K562 (cell line): ENCODE data around the gene CRADD. TPM values are rescaled to one million over a fixed set of nuclear protein-coding genes. Genes with fewer than 3 reads are reported as not detected.

Experiments
- ATAC-seq: fragments of 200-7000 bp; cut with Tn5 transposase; 3 replicates; pipeline ENCODE4 v1.9.1; 2020; ENCODE audit warnings: moderate library complexity
- BruUV-seq: library from RNA; stranded (reverse); fragments of 400-500 nt; replicated peaks from 2 replicates; lab custom pipeline; 2021; lab: Mats Ljungman, UMichigan
- CTCF ChIA-PET: fragments of 300-600 bp; formaldehyde crosslinking; extraction: SDS; loops from one replicate; lab custom pipeline; 2021; ENCODE audit warnings: low intra/inter-chr PET ratio; lab: Yijun Ruan, JAX
- POLR2A ChIA-PET: fragments of 300-600, 350-650 bp; sonication (Branson Sonifier 250); formaldehyde crosslinking; extraction: SDS; loops from one replicate; lab custom pipeline; 2021; ENCODE audit warnings: antibody characterized with exemption, inconsistent platforms; lab: Yijun Ruan, JAX
- DNase-seq, 4 experiments: peaks; one replicate each; pipeline versions ENCODE4 v3.0.0 to v3.0.0-alpha.2; 2011 to 2018; ENCODE audit warnings: low spot score in 3 of 4, mixed read lengths in 3 of 4; ENCODE audit errors: extremely low read depth in 1 of 4
- FAIRE-seq: peaks from 2 replicates; lab custom pipeline; 2011; peaks lifted over from hg19 to GRCh38; lab: Jason Lieb, UNC
- H2AFZ ChIP-seq: 2 replicates; pipeline ENCODE4 v1.6.0; 2011; ENCODE audit warnings: low read depth, low read length, control low read depth, inconsistent platforms
- H3K27ac ChIP-seq: fragments of 200-600 bp; 3 replicates; pipeline ENCODE4 v1.8.0; 2011; ENCODE audit warnings: low read depth, mild to moderate bottlenecking, control low read depth, inconsistent platforms, low read length, moderate library complexity, mixed read lengths; ENCODE audit errors: extremely low read depth
- H3K27me3 ChIP-seq, 2 experiments: fragments of 300-600 bp in 1 of 2; 2 replicates in 1 of 2; 3 replicates in 1 of 2; pipeline versions ENCODE4 v1.6.0 to v1.8.0; 2011; ENCODE audit warnings: inconsistent platforms in 2 of 2, low read length in 2 of 2, mild to moderate bottlenecking in 1 of 2, mixed read lengths in 1 of 2, moderate library complexity in 1 of 2; ENCODE audit not compliant: control insufficient read depth in 2 of 2, insufficient read depth in 2 of 2
- H3K36me3 ChIP-seq: fragments of 300-600 bp; 3 replicates; pipeline ENCODE4 v1.8.0; 2011; ENCODE audit warnings: mild to moderate bottlenecking, low read length, inconsistent platforms; ENCODE audit not compliant: control insufficient read depth, insufficient read depth
- H3K4me1 ChIP-seq, 2 experiments: fragments of 200-600 bp in 1 of 2; replicated peaks in 1 of 2; 2 replicates in 1 of 2; 3 replicates in 1 of 2; pipeline versions ENCODE4 v1.5.1 to v1.8.0; 2011; ENCODE audit warnings: inconsistent platforms in 2 of 2, low read length in 2 of 2, mild to moderate bottlenecking in 1 of 2, mixed read lengths in 1 of 2, moderate library complexity in 1 of 2; ENCODE audit not compliant: control insufficient read depth in 2 of 2, insufficient read depth in 2 of 2
- H3K4me2 ChIP-seq: 2 replicates; pipeline ENCODE4 v1.6.1; 2011; ENCODE audit warnings: low read length, control low read depth, inconsistent platforms, mixed read lengths; ENCODE audit not compliant: insufficient read depth
- H3K4me3 ChIP-seq: fragments of 200-600 bp; sonication (generic), shearing (Covaris generic); 2 replicates; pipeline ENCODE4 v1.5.1; 2016; ENCODE audit warnings: control low read depth, inconsistent platforms
- H3K79me2 ChIP-seq: fragments of 200-600 bp; 3 replicates; pipeline ENCODE4 v1.8.0; 2011; ENCODE audit warnings: low read length, inconsistent platforms; ENCODE audit not compliant: control insufficient read depth, insufficient read depth
- H3K9ac ChIP-seq, 2 experiments: 2 replicates each; pipeline versions ENCODE4 v1.6.0 to v1.6.1; 2011; ENCODE audit warnings: low read depth in 2 of 2, low read length in 2 of 2, control low read depth in 1 of 2, inconsistent platforms in 1 of 2, mild to moderate bottlenecking in 1 of 2, mixed read lengths in 1 of 2; ENCODE audit not compliant: insufficient read depth in 1 of 2
- H3K9me1 ChIP-seq: one replicate; pipeline ENCODE4 v1.6.0; 2011; ENCODE audit warnings: inconsistent platforms, mild to moderate bottlenecking, low read length, moderate library complexity; ENCODE audit not compliant: control insufficient read depth, insufficient read depth
- H3K9me3 ChIP-seq: replicated peaks from 2 replicates; pipeline ENCODE4 v1.5.1; 2011; ENCODE audit warnings: low read depth, low read length, inconsistent platforms; ENCODE audit not compliant: control insufficient read depth, insufficient read depth
- H4K20me1 ChIP-seq: replicated peaks from 2 replicates; pipeline ENCODE4 v1.6.1; 2011; ENCODE audit warnings: low read length, inconsistent platforms, mixed read lengths; ENCODE audit not compliant: control insufficient read depth, insufficient read depth
- MCM5 ChIP-seq: fragments of 450-650 bp; IDR thresholded peaks from 2 replicates; pipeline ENCODE4 v1.6.1; 2016; ENCODE audit warnings: low read depth
- ZFP36 ChIP-seq: fragments of 150-350 bp; IDR thresholded peaks from 2 replicates; pipeline ENCODE4 v1.6.1; 2018; ENCODE audit warnings: low read length, low read depth; ENCODE audit not compliant: partially characterized antibody
- ZNF197 ChIP-seq: fragments of 200-800 bp; sonication (Bioruptor generic); IDR thresholded peaks from 2 replicates; pipeline ENCODE4 v1.6.1; 2016; ENCODE audit warnings: low read depth, missing genetic modification characterization, missing compliant biosample characterization
- WGBS: fragments of 100-300 bp; shearing (Covaris generic); methylation state at CpG from one replicate; pipeline ENCODE4 v1.1.6; 2016; ENCODE audit warnings: low coverage, mixed read lengths; ENCODE audit not compliant: insufficient coverage; ENCODE audit errors: missing lambda C conversion rate; 5-methylcytosine and 5-hydroxymethylcytosine counted together
- in situ Hi-C: fragments of 300-500 bp; cut with MboI; formaldehyde crosslinking; loops from 4 replicates; pipeline ENCODE4 v1.15.0; 2018; ENCODE audit warnings: inconsistent platforms, mixed read lengths
- intact Hi-C: fragments of 100-400 bp; cut with micrococcal nuclease; formaldehyde crosslinking; loops from 2 replicates; pipeline ENCODE4 v1.14.2; 2022
- polyA plus RNA-seq, 8 experiments: library from polyadenylated mRNA; depleted of rRNA in 4 of 8; stranded (reverse) in 5 of 8; unstranded in 3 of 8; fragments of >200 nt; fragmentation: Nextera tagmentation in 2 of 8; fragmentation: Illumina TruSeq in 1 of 8; extraction: Ambion mirVana in 2 of 8; extraction: Trizol in 1 of 8; gene quantifications; 2 replicates each; pipeline versions ENCODE4 v1.2.1 to v1.2.3, GENCODE V29; 2011 to 2014; ENCODE audit warnings: inconsistent platforms in 1 of 8, missing spikeins in 1 of 8
- total RNA-seq, 7 experiments: library from RNA; depleted of rRNA in 6 of 7; stranded (reverse); fragments of >200 nt in 6 of 7; fragmentation: Illumina TruSeq in 2 of 7; extraction: Trizol in 2 of 7; gene quantifications; 2 replicates each; pipeline versions ENCODE4 v1.2.1 to v1.2.3, GENCODE V29; 2011 to 2021; ENCODE audit warnings: low replicate concordance in 1 of 7
- TF ChIP-seq, protein P1 (sequence below): fragments of 150-350 bp; IDR thresholded peaks from 2 replicates; pipeline ENCODE4 v1.6.1; 2014; ENCODE audit warnings: low read depth, mild to moderate bottlenecking, low read length, borderline replicate concordance
- TF ChIP-seq, protein P2 (sequence below): sonication (generic); IDR thresholded peaks from 2 replicates; pipeline ENCODE4 v1.6.1; 2016

CRADD gene
- total and polyA plus RNA-seq, 9 of the 15 experiments (the other 6 are each of a cell fraction or from before 2014, with no cell fraction given), result 20.5 to 41.1 (median 25.9) TPM

DNA sequence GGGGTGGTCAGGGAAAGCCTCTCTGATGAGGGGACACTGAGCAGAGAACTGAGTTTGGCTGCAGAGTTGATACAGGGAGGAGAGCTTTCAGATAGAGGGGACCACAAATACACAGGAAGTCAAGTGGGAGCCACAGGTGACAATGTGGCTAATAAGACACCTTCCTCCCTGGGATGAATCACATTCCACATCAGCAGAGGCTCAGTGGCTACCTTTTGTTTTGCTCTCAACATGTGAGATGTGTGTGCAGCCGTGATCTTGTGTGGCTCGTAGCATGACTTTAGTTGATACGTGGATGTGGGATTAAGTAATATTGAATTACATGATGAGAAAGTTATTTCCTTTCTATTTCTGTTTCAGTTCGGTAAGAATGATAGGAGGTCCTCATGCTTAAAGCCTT lies 7.5 kb downstream of the CRADD start:
- no peaks in the 10 kb centered on the region for H3K27me3 ChIP-seq
- ChIA-PET POLR2A (interaction anchor here (0.8 kb wide), 1 partner anchor 8 kb away, joined by 3 read pairs; the partner anchor contains the start of gene CRADD), CTCF (no interaction called here)
- H3K27ac ChIP-seq, result no peak overlapping the region
- H3K79me2 ChIP-seq, result peaks cover 51% of the 10 kb centered on the region
- 62% methylated on average over 4 of the region's 4 CpGs for WGBS
- TF ChIP-seq ZNF197 (CRISPR knock-in tag) (no peak), ZFP36 (no peak), MCM5 (no peak)
- H3K4me1 ChIP-seq, result peaks cover 8 to 40% of the 10 kb centered on the region in 2 experiments
- H4K20me1 ChIP-seq, result no peaks in the 10 kb centered on the region
- no peaks in the 10 kb centered on the region for H3K9me1 ChIP-seq
- no peaks in the 10 kb centered on the region for H3K9me3 ChIP-seq
- in situ Hi-C loops, result no loop called here
- FAIRE-seq (no peak), DNase-seq (no peak), ATAC-seq (no peak)
- no peak overlapping the region for H2AFZ ChIP-seq
- intact Hi-C loops, result no loop called here
- H3K36me3 ChIP-seq, result 0 out of 3 replicates have a peak, but pooled peaks cover 2% of the 10 kb centered on the region
- H3K9ac ChIP-seq, result no peak overlapping the region
- H3K4me2 ChIP-seq, result peak overlapping the region; percentile 11; the same call in 1 of the 2 replicates
- no TSS peak for BruUV-seq
- H3K4me3 ChIP-seq, result no peak overlapping the region

DNA sequence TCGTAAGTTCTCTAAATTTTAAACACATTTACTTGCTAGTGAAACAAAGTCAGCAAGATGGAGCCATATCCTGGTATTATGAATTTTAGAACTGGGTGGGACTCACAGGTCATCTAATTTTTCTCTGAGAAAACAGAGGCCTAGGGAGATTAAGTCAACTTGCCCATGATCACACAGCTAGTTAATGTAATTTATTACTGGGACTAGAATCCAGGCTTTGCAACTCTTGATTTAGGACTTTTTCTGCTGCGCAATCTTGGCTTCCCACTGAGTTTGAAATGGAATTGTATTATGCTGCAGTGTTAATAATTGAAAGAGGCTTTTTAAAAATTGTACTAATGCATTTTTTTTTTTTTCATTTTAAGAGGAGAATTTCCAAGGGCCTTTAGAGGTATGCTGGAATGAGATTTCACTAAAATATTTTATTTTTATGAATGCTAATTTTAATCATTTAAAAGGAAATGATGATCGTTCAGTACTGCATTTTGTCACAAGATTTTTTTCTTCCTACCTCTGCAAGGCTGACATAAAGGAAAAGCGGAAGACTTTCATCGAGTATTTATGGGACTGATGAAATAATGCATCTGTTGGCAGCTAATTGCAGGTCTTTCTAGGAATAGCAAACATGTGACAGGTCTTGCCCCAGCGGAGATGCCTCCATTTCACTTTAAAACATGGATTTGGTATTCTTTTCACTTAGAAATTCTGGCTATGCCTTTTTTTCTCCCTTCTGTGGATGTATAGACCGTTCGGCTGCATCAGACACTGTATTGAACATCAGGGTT lies 9.6 kb downstream of the CRADD start:
- 74% methylated on average over 8 of the region's 8 CpGs for WGBS
- Histone ChIP-seq H3K4me3 (no peak overlapping the region), H3K9me1 (no peaks in the 10 kb centered on the region), H3K4me1 (peaks cover 8 to 40% of the 10 kb centered on the region in 2 experiments), H3K4me2 (no peak overlapping the region), H3K9me3 (no peaks in the 10 kb centered on the region), H3K27ac (no peak overlapping the region), H3K27me3 (no peaks in the 10 kb centered on the region), H4K20me1 (no peaks in the 10 kb centered on the region), H3K79me2 (peaks cover 42% of the 10 kb centered on the region), H2AFZ (no peak overlapping the region), H3K9ac (no peak overlapping the region), H3K36me3 (no peaks in the 10 kb centered on the region)
- TF ChIP-seq, protein P1, sequence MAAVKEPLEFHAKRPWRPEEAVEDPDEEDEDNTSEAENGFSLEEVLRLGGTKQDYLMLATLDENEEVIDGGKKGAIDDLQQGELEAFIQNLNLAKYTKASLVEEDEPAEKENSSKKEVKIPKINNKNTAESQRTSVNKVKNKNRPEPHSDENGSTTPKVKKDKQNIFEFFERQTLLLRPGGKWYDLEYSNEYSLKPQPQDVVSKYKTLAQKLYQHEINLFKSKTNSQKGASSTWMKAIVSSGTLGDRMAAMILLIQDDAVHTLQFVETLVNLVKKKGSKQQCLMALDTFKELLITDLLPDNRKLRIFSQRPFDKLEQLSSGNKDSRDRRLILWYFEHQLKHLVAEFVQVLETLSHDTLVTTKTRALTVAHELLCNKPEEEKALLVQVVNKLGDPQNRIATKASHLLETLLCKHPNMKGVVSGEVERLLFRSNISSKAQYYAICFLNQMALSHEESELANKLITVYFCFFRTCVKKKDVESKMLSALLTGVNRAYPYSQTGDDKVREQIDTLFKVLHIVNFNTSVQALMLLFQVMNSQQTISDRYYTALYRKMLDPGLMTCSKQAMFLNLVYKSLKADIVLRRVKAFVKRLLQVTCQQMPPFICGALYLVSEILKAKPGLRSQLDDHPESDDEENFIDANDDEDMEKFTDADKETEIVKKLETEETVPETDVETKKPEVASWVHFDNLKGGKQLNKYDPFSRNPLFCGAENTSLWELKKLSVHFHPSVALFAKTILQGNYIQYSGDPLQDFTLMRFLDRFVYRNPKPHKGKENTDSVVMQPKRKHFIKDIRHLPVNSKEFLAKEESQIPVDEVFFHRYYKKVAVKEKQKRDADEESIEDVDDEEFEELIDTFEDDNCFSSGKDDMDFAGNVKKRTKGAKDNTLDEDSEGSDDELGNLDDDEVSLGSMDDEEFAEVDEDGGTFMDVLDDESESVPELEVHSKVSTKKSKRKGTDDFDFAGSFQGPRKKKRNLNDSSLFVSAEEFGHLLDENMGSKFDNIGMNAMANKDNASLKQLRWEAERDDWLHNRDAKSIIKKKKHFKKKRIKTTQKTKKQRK, result no peak
- TF ChIP-seq, protein P2, sequence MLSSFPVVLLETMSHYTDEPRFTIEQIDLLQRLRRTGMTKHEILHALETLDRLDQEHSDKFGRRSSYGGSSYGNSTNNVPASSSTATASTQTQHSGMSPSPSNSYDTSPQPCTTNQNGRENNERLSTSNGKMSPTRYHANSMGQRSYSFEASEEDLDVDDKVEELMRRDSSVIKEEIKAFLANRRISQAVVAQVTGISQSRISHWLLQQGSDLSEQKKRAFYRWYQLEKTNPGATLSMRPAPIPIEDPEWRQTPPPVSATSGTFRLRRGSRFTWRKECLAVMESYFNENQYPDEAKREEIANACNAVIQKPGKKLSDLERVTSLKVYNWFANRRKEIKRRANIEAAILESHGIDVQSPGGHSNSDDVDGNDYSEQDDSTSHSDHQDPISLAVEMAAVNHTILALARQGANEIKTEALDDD, result peak; percentile 62
- FAIRE-seq (no peak), DNase-seq (no peak), ATAC-seq (no peak)
- ChIA-PET POLR2A (interaction anchor here (0.6 to 1.7 kb wide), 4 partner anchors 8 to 375 kb away, joined by 3 to 5 read pairs (median 4); partner anchors contain the start of gene CRADD), CTCF (no interaction called here)
- intact Hi-C loops, result no loop called here
- no TSS peak for BruUV-seq
- in situ Hi-C loops, result no loop called here
